Gastrocnemius medialis (tissue), 4 donors: ENCODE results near the gene ADAMTSL2. TPM values are rescaled to one million over a fixed set of nuclear protein-coding genes. Genes with fewer than 3 reads are reported as not detected.

Experiments used
- ATAC-seq, 2 donors: fragments of 150-250 bp; one replicate each; pipeline ENCODE4 v1.9.1; 2016
- DNase-seq, 2 donors: peaks; one replicate each; pipeline ENCODE4 v3.0.0-alpha.2; 2019
- H3K27ac ChIP-seq, 4 donors: fragments of 200-600 bp; sonication (generic); 1 replicate in 1 of 4; 2 replicates in 3 of 4; pipeline ENCODE4 v1.5.1; 2016 to 2018; ENCODE audit warnings: mild to moderate bottlenecking in 2 of 4, moderate library complexity in 1 of 4
- H3K27me3 ChIP-seq, 3 donors: fragments of 200-600 bp; sonication (generic) in 2 of 3; 1 replicate in 1 of 3; 2 replicates in 2 of 3; pipeline versions ENCODE4 v1.5.1 to v1.6.0; 2016 to 2019; ENCODE audit warnings: mild to moderate bottlenecking in 1 of 3, moderate library complexity in 1 of 3
- H3K36me3 ChIP-seq, 2 donors: fragments of 200-600 bp; sonication (generic) in 1 of 2; one replicate each; pipeline ENCODE4 v1.5.1; 2017 to 2018
- H3K4me1 ChIP-seq, 2 donors: fragments of 200-600 bp; sonication (generic) in 1 of 2; one replicate each; pipeline ENCODE4 v1.5.1; 2016 to 2017; ENCODE audit warnings: mild to moderate bottlenecking in 2 of 2
- H3K4me3 ChIP-seq, 4 donors: fragments of 200-600 bp; sonication (generic) in 3 of 4; 1 replicate in 1 of 4; 2 replicates in 3 of 4; pipeline ENCODE4 v1.5.1; 2016 to 2019; ENCODE audit warnings: mild to moderate bottlenecking in 2 of 4
- H3K9me3 ChIP-seq, 3 donors: fragments of 200-600 bp; sonication (generic) in 2 of 3; 1 replicate in 1 of 3; 2 replicates in 2 of 3; pipeline ENCODE4 v1.5.1; 2016 to 2019
- POLR2A ChIP-seq, 2 donors: fragments of 450-650 bp; IDR thresholded peaks; one replicate each; pipeline ENCODE4 v1.6.1; 2017; ENCODE audit warnings: antibody characterized with exemption in 2 of 2, mild to moderate bottlenecking in 2 of 2, moderate library complexity in 2 of 2
- in situ Hi-C, 4 donors: fragments of 200-750 bp; cut with MboI; loops; one replicate each; pipeline versions ENCODE4 v1.15.0 to v1.8.0; 2017; ENCODE audit warnings: low sequenced_read_pairs in 4 of 4
- intact Hi-C: fragments of 100-400 bp; cut with DNase I; formaldehyde crosslinking; loops from one replicate; pipeline ENCODE4 v1.15.1; 2023; ENCODE audit warnings: low total_unique reads
- total RNA-seq, 4 donors: library from RNA; depleted of rRNA; stranded (reverse); fragments of >200 nt; gene quantifications; one replicate each; pipeline versions ENCODE4 v1.1.0 to v1.2.3, GENCODE V29; 2016
- TF ChIP-seq, protein P1 (sequence below), 5 experiments: fragments of 450-650 bp in 3 of 5; fragments of 200-600 bp in 2 of 5; sonication (generic) in 2 of 5; IDR thresholded peaks in 4 of 5; conservative IDR thresholded peaks in 1 of 5; 1 replicate in 4 of 5; 2 replicates in 1 of 5; pipeline ENCODE4 v1.5.1; 2016 to 2019; ENCODE audit warnings: antibody characterized with exemption in 5 of 5, mild to moderate bottlenecking in 3 of 5, moderate library complexity in 3 of 5

The ADAMTSL2 gene
- total RNA-seq, 4 donors from 2014 or later = 0.10 to 1.8 (median 0.44) TPM

DNA sequence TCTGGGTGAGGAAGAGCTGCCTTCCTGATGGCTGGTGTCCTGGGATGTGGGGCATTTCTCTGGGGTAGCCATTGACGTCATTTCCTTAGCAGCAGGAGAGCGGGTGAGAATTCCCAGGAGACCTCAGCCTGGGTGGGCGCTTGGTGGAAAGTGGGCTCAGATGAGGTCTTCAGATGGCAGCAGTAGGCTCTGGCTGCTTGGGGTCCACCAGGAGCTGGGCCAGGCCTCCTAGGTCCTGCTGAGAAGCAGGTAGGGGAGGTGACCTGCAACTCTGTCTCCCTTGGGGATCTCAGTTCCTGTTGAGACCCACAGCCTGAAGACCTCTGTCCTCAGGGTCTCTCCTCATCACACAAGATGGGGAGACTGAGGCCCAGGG lies 43.2 kb downstream of the ADAMTSL2 start:
- in situ Hi-C loops (no loop called here), intact Hi-C loops (no loop called here)
- no peak overlapping the region for H3K4me3 ChIP-seq
- no peak for DNase-seq
- no peaks in the 10 kb centered on the region for H3K9me3 ChIP-seq
- no peaks in the 10 kb centered on the region for H3K36me3 ChIP-seq
- peaks cover 0 to 12% (median 8%) of the 10 kb centered on the region in 3 donors for H3K27me3 ChIP-seq
- no peak for ATAC-seq
- no peak overlapping the region for H3K27ac ChIP-seq
- TF ChIP-seq, protein P1, sequence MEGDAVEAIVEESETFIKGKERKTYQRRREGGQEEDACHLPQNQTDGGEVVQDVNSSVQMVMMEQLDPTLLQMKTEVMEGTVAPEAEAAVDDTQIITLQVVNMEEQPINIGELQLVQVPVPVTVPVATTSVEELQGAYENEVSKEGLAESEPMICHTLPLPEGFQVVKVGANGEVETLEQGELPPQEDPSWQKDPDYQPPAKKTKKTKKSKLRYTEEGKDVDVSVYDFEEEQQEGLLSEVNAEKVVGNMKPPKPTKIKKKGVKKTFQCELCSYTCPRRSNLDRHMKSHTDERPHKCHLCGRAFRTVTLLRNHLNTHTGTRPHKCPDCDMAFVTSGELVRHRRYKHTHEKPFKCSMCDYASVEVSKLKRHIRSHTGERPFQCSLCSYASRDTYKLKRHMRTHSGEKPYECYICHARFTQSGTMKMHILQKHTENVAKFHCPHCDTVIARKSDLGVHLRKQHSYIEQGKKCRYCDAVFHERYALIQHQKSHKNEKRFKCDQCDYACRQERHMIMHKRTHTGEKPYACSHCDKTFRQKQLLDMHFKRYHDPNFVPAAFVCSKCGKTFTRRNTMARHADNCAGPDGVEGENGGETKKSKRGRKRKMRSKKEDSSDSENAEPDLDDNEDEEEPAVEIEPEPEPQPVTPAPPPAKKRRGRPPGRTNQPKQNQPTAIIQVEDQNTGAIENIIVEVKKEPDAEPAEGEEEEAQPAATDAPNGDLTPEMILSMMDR (IDR thresholded peaks at IDR 0.05 in 4 of 5, conservative IDR thresholded peaks at IDR 0.05 in 1 of 5) = no peak
- TF ChIP-seq POLR2A (IDR thresholded peaks at IDR 0.05) = no peak
- H3K4me1 ChIP-seq = no peaks in the 10 kb centered on the region

- Histone ChIP-seq H3K36me3 (no peaks in the 10 kb centered on the region), H3K27ac (no peak overlapping the region), H3K4me3 (no peak overlapping the region), H3K9me3 (no peaks in the 10 kb centered on the region), H3K27me3 (peaks cover 1 to 5% (median 4%) of the 10 kb centered on the region in 3 donors), H3K4me1 (no peaks in the 10 kb centered on the region)
- DNase-seq (no peak), ATAC-seq (no peak)
- intact Hi-C loops = no loop called here
- TF ChIP-seq POLR2A (IDR thresholded peaks at IDR 0.05) = no peak
- in situ Hi-C loops = no loop called here
Observed at GRCh38 chr9:133578524-133579441, 44.3 kb downstream of the ADAMTSL2 start.

- ATAC-seq (no peak), DNase-seq (no peak)
- no peak overlapping the region for H3K4me3 ChIP-seq
- H3K36me3 ChIP-seq = no peaks in the 10 kb centered on the region
- H3K27ac ChIP-seq = no peak overlapping the region
- H3K9me3 ChIP-seq = no peaks in the 10 kb centered on the region
- H3K27me3 ChIP-seq = peaks cover 4 to 16% (median 11%) of the 10 kb centered on the region in 3 donors
- in situ Hi-C loops (no loop called here), intact Hi-C loops (no loop called here)
- no peaks in the 10 kb centered on the region for H3K4me1 ChIP-seq
- TF ChIP-seq POLR2A (IDR thresholded peaks at IDR 0.05) = no peak
- TF ChIP-seq, protein P1 (IDR thresholded peaks at IDR 0.05 in 4 of 5, conservative IDR thresholded peaks at IDR 0.05 in 1 of 5) = no peak
Observed at GRCh38 chr9:133579601-133580418, 45.3 kb downstream of the ADAMTSL2 start.

GRCh38 chr9:133580419-133580738 lies 45.9 kb downstream of the ADAMTSL2 start:
- in situ Hi-C loops (no loop called here), intact Hi-C loops (no loop called here)
- Histone ChIP-seq H3K27ac (no peak overlapping the region), H3K4me1 (no peaks in the 10 kb centered on the region), H3K27me3 (peaks cover 9 to 21% (median 16%) of the 10 kb centered on the region in 3 donors), H3K36me3 (no peaks in the 10 kb centered on the region), H3K4me3 (no peak overlapping the region), H3K9me3 (no peaks in the 10 kb centered on the region)
- DNase-seq (no peak), ATAC-seq (no peak)
- no peak for TF ChIP-seq POLR2A (IDR thresholded peaks at IDR 0.05)
- TF ChIP-seq, protein P1 (IDR thresholded peaks at IDR 0.05 in 4 of 5, conservative IDR thresholded peaks at IDR 0.05 in 1 of 5) = no peak

- no peaks in the 10 kb centered on the region for H3K36me3 ChIP-seq
- H3K27ac ChIP-seq = no peak overlapping the region
- no peak for TF ChIP-seq POLR2A (IDR thresholded peaks at IDR 0.05)
- TF ChIP-seq, protein P1 (IDR thresholded peaks at IDR 0.05 in 4 of 5, conservative IDR thresholded peaks at IDR 0.05 in 1 of 5) = no peak
- intact Hi-C loops (no loop called here), in situ Hi-C loops (no loop called here)
- no peak overlapping the region for H3K4me3 ChIP-seq
- DNase-seq (no peak), ATAC-seq (no peak)
- H3K9me3 ChIP-seq = no peaks in the 10 kb centered on the region
- peaks cover 16 to 28% (median 22%) of the 10 kb centered on the region in 3 donors for H3K27me3 ChIP-seq
- H3K4me1 ChIP-seq = no peaks in the 10 kb centered on the region
Observed at GRCh38 chr9:133581011-133581410, 46.5 kb downstream of the ADAMTSL2 start.
